Ovary (tissue), 9 donors: ENCODE results near the gene TTC39B. TPM values are rescaled to one million over a fixed set of nuclear protein-coding genes. Genes with fewer than 3 reads are reported as not detected.
"Not testable (repeated sequence)": the region's sequence is repeated elsewhere in the genome, so short reads cannot be mapped to it uniquely, and the experiment has no call there.

Source experiments
- DNase-seq, 5 donors: peaks; one replicate each; pipeline ENCODE4 v3.0.0-alpha.2; 2019 to 2020
- H3K27ac ChIP-seq, 2 donors: fragments of 200-600 bp; one replicate each; pipeline versions ENCODE4 v1.5.1 to v1.8.0; 2019 to 2022
- H3K27me3 ChIP-seq: fragments of 200-600 bp; one replicate; pipeline ENCODE4 v1.8.0; 2022
- H3K36me3 ChIP-seq: fragments of 200-600 bp; sonication (generic); one replicate; pipeline ENCODE4 v1.5.1; 2019
- H3K4me1 ChIP-seq: one replicate; pipeline ENCODE4 v1.8.1; 2013; ENCODE audit warnings: mild to moderate bottlenecking, moderate library complexity; ENCODE audit not compliant: insufficient read depth
- H3K4me3 ChIP-seq: fragments of 200-600 bp; sonication (generic); one replicate; pipeline ENCODE4 v1.5.1; 2017
- H3K9me3 ChIP-seq, 2 donors: fragments of 200-600 bp in 1 of 2; sonication (generic) in 1 of 2; one replicate each; pipeline versions ENCODE4 v1.5.1 to v1.8.1; 2013 to 2019; ENCODE audit warnings: mild to moderate bottlenecking in 1 of 2, moderate library complexity in 1 of 2
- CTCF ChIP-seq, 3 donors: fragments of 450-650 bp in 2 of 3; fragments of 200-600 bp in 1 of 3; IDR thresholded peaks; one replicate each; pipeline versions ENCODE4 v1.5.1 to v1.8.0; 2016 to 2022; ENCODE audit warnings: antibody characterized with exemption in 3 of 3, mild to moderate bottlenecking in 1 of 3
- EP300 ChIP-seq: sonication (generic); formaldehyde crosslinking; IDR thresholded peaks from one replicate; pipeline ENCODE4 v1.6.1; 2017; ENCODE audit warnings: antibody characterized with exemption
- POLR2A ChIP-seq: fragments of 450-650 bp; IDR thresholded peaks from one replicate; pipeline ENCODE4 v1.6.1; 2017; ENCODE audit warnings: antibody characterized with exemption, mild to moderate bottlenecking, moderate library complexity
- WGBS, 3 donors: extraction: QIAGEN DNeasy Blood & Tissue Kit in 1 of 3; methylation state at CpG; one replicate each; pipeline versions ENCODE4 v1.1.5 to v1.1.7; 2013 to 2017; 5-methylcytosine and 5-hydroxymethylcytosine counted together
- intact Hi-C, 4 donors: fragments of 100-400 bp; cut with DNase I; formaldehyde crosslinking; loops; one replicate each; pipeline versions ENCODE4 v1.11.0 to v1.15.1; 2022 to 2023
- polyA plus RNA-seq, 2 donors: library from polyadenylated mRNA; stranded (reverse); fragments of 200-250 nt in 1 of 2; fragments of 350-450 nt in 1 of 2; fragmentation: Illumina TruSeq in 1 of 2; extraction: RNeasy Lipid Tissue Mini Kit (QIAGEN cat#74804) in 1 of 2; gene quantifications; one replicate each; pipeline ENCODE4 v1.2.3, GENCODE V29; 2013 to 2014
- total RNA-seq, 7 donors: library from RNA; depleted of rRNA in 2 of 7; stranded (reverse); fragments of >200 nt in 2 of 7; fragmentation: NEBNext Ultra II Directional in 3 of 7; extraction: Animal tissue kit (Norgen Biotek cat#: 25700) in 3 of 7; gene quantifications; one replicate each; pipeline versions ENCODE4 v1.1.0 to v1.2.4, GENCODE V29; 2016 to 2023
- donor health status: DM: no; HTN: no; CAD: no; lungs with moderate emphysema.
- donor health status: DM: no; HTN: no; CAD: no.
- donor health status: Bipolar disorder and iron deficiency.
- donor health status: DM: yes; HTN: yes; CAD: no.
- donor health status: DM: no; HTN: no; CAD: no.
- donor health status: DM: yes; HTN: yes; CAD: no.

The TTC39B gene
- total and polyA plus RNA-seq, 9 donors = 2.9 to 26.0 (median 11.0) TPM

DNA sequence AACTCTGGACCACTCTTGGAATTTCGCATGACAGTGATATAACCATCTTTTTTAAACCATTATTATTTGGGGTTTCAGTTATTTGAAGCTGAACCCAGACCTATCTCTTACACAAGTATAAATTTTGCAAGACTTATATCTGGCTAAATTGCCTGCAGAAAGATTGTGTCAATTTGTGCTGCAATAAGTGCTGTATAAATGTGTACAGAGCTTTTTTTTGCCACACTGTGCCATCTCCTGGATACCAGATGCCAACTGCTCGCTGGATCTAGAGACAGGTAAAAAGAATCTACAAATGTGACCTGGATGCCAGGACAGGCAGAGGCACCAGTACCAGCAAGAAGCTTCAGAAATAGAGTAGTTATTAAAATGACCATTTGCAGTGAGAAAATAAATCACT is 25.9 kb upstream of the TTC39B start:
- DNase-seq = no peak
- Histone ChIP-seq H3K27me3 (no peaks in the 10 kb centered on the region), H3K4me3 (no peak overlapping the region), H3K36me3 (no peaks in the 10 kb centered on the region), H3K27ac (no peak overlapping the region), H3K9me3 (no peaks in the 10 kb centered on the region), H3K4me1 (no peaks in the 10 kb centered on the region)
- TF ChIP-seq POLR2A = no peak
- no peak for TF ChIP-seq CTCF (IDR thresholded peaks at IDR 0.05)
- TF ChIP-seq EP300 = no peak
- WGBS, 3 donors = 76 to 84% (median 81%) methylated on average over 2 of the region's 2 CpGs
- intact Hi-C loops = no loop called here

DNA sequence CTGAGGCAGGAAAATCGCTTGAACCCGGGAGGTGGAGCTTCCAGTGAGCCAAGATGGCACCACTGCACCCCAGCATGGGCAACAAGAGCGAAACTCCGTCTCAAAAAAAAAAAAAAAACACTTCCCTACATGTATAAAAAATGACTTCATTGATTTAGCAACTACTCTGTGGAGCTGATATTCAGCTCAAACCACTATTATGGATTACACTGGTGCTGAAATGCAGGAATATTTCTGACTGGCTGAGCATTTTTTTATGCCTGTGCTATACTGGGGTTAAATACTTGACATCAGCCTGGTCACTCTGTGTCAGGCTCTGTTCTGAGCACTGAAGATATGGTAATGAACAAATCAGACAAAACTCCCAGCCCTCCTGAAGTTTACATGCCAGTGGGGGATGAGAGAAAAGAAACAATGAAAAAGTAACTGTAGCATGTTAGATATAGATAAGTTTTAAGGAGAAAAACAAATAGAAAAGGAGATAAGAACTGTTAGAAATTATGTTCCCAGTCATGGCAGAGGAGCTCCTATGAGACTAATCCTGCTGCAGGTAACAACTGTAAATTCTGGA is 22.6 kb upstream of the TTC39B start:
- TF ChIP-seq CTCF (IDR thresholded peaks at IDR 0.05) (no peak), POLR2A (no peak), EP300 (no peak)
- H3K4me3 ChIP-seq = no peak overlapping the region
- no peak for DNase-seq
- no peaks in the 10 kb centered on the region for H3K9me3 ChIP-seq
- H3K27ac ChIP-seq = no peak overlapping the region
- WGBS, 3 donors = 84 to 88% (median 87%) methylated on average over 4 of the region's 4 CpGs
- H3K27me3 ChIP-seq = no peaks in the 10 kb centered on the region
- H3K4me1 ChIP-seq = no peaks in the 10 kb centered on the region
- intact Hi-C loops = no loop called here
- no peaks in the 10 kb centered on the region for H3K36me3 ChIP-seq

GRCh38 chr9:15328946-15329345 is 21.9 kb upstream of the TTC39B start:
- Histone ChIP-seq H3K36me3 (no peaks in the 10 kb centered on the region), H3K4me3 (no peak overlapping the region), H3K27me3 (no peaks in the 10 kb centered on the region), H3K4me1 (no peaks in the 10 kb centered on the region), H3K9me3 (no peaks in the 10 kb centered on the region), H3K27ac (no peak overlapping the region)
- 92 to 95% (median 94%) methylated on average over 1 of the region's 1 CpG for WGBS, 3 donors
- TF ChIP-seq POLR2A (no peak), EP300 (no peak), CTCF (IDR thresholded peaks at IDR 0.05) (no peak)
- intact Hi-C loops = no loop called here
- DNase-seq = no peak

- H3K9me3 ChIP-seq, DNase-seq, intact Hi-C loops, H3K27me3 ChIP-seq, H3K36me3 ChIP-seq, H3K4me1 ChIP-seq, H3K4me3 ChIP-seq, H3K27ac ChIP-seq: not testable (repeated sequence)
- WGBS, 3 donors = 75 to 83% (median 78%) methylated on average over 3 of the region's 3 CpGs
Observed at GRCh38 chr9:15322695-15323094, 15.7 kb upstream of the TTC39B start.

DNA sequence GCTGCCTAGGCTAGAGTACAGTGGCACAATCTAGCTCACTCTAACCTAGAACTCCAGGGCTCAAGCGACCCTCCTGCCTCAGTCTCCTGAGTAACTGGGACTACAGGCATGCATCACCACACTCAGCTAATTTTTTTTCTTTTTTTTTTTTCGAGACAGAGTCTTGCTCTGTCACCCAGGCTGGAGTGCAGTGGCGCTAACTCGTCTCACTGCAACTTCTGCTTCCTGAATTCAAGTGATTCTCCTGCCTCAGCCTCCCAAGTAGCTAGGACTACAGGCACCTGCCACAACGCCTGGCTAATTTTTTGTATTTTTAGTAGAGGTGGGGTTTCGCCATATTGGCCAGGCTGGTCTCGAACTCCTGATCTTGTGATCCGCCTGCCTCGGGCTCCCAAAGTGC is 12.6 kb upstream of the TTC39B start:
- H3K36me3 ChIP-seq, H3K4me1 ChIP-seq, H3K27ac ChIP-seq, H3K9me3 ChIP-seq, intact Hi-C loops, H3K4me3 ChIP-seq, DNase-seq, H3K27me3 ChIP-seq: not testable (repeated sequence)
- 89 to 95% (median 93%) methylated on average over 9 of the region's 9 CpGs for WGBS, 3 donors

DNA sequence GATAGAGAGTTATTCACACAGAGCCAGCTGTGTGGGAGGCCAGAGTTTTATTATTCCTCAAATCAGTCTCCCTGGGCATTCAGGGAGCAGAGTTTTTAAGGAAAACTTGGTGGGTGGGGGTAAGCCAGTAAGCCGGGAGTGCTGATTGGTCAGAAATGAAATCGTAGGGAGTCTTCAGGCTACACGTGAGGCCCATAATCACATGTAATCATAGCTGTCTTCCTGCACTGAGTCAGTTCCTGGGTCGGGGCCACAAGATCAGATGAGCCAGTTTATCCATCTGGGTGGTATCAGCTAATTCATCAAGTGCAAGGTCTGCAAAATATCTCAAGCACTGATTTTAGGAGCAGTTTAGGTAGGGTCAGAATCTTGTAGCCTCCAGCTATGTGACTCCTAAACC is 10.8 kb upstream of the TTC39B start:
- no peak overlapping the region for H3K4me3 ChIP-seq
- no peak for TF ChIP-seq POLR2A
- no peak for TF ChIP-seq CTCF (IDR thresholded peaks at IDR 0.05)
- TF ChIP-seq EP300 = no peak
- no peak for DNase-seq
- no peaks in the 10 kb centered on the region for H3K27me3 ChIP-seq
- H3K27ac ChIP-seq = no peak overlapping the region
- H3K9me3 ChIP-seq = no peaks in the 10 kb centered on the region
- no peaks in the 10 kb centered on the region for H3K4me1 ChIP-seq
- intact Hi-C loops = no loop called here
- no peaks in the 10 kb centered on the region for H3K36me3 ChIP-seq
- 57 to 73% (median 64%) methylated on average over 4 of the region's 4 CpGs for WGBS, 3 donors
